ENCODE results near the gene ATXN7L2. TPM values are rescaled to one million over a fixed set of nuclear protein-coding genes. Genes with fewer than 3 reads are reported as not detected.

The ATXN7L2 gene
- total RNA-seq, 1 experiment from 2014 or later = 7.3 TPM

DNA sequence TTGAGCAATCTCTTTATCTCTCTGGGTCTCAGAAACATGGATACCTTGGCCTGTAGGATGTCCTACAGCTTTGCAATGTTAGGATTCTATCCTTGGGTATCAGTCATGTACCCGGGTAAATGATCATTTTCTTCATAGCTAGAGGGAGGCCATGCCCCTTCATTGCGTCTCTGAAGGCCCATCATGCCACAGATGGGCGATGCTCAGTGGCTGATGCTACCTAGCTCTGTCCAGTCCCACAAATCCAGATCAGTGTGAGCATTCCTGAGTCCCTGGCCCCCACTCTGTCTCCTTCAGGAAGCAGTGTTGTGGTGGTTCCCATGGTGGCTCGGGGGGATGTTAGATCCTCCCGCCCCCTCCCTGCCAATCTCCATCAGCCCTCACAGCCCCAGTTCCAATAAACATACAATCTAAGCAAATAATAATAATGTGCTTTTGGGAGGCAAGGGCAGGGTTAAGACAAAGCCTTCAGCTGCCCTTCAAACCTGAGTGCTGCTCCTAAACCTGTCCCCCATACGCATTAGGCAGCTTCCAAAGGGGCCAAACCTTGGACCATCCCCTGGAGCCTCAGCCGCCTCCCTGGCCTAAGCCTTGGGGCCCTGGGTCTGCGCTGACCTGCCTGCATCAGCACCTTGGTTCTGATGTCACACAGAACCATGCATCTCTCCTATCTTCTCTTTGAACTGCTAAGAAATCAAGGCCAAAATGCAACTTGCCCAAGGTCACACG is 55.3 kb downstream of the ATXN7L2 start:
- H3K4me1 Mint-ChIP-seq (ENCODE audit: insufficient read depth, unreplicated experiment) = no peaks in the 10 kb centered on the region
- H3K27ac Mint-ChIP-seq (ENCODE audit: low read depth, unreplicated experiment) = no peak overlapping the region
- intact Hi-C loops (cut with micrococcal nuclease) = loop anchor here (10.0 kb wide), 1 partner anchor 344 kb away; no protein-coding TSS in a partner anchor
- H3K36me3 Mint-ChIP-seq (ENCODE audit: insufficient read depth, unreplicated experiment) = no peaks in the 10 kb centered on the region
- BruUV-seq (replicated peaks) = no TSS peak
- POLR2A ChIA-PET = interaction anchor here (0.6 kb wide), 1 partner anchor 13 kb away, joined by 4 read pairs; no protein-coding TSS in a partner anchor
- no peaks in the 10 kb centered on the region for H3K9me3 Mint-ChIP-seq (ENCODE audit: unreplicated experiment)
- no peak overlapping the region for H3K4me3 Mint-ChIP-seq (ENCODE audit: unreplicated experiment)
- CTCF ChIA-PET = interaction anchor here (0.6 to 26.1 kb wide), 7 partner anchors 38 to 445 kb away, joined by 3 to 1071 read pairs (median 4); partner anchors contain the start of genes AHCYL1, AMIGO1, ATXN7L2 and CYB561D1
- no peak for DNase-seq (ENCODE audit: unreplicated experiment)
- TF ChIP-seq, protein P1, sequence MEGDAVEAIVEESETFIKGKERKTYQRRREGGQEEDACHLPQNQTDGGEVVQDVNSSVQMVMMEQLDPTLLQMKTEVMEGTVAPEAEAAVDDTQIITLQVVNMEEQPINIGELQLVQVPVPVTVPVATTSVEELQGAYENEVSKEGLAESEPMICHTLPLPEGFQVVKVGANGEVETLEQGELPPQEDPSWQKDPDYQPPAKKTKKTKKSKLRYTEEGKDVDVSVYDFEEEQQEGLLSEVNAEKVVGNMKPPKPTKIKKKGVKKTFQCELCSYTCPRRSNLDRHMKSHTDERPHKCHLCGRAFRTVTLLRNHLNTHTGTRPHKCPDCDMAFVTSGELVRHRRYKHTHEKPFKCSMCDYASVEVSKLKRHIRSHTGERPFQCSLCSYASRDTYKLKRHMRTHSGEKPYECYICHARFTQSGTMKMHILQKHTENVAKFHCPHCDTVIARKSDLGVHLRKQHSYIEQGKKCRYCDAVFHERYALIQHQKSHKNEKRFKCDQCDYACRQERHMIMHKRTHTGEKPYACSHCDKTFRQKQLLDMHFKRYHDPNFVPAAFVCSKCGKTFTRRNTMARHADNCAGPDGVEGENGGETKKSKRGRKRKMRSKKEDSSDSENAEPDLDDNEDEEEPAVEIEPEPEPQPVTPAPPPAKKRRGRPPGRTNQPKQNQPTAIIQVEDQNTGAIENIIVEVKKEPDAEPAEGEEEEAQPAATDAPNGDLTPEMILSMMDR (IDR thresholded peaks at IDR 0.05; ENCODE audit: unreplicated experiment) = no peak
- no peaks in the 10 kb centered on the region for H3K27me3 Mint-ChIP-seq (ENCODE audit: insufficient read depth, unreplicated experiment)

DNA sequence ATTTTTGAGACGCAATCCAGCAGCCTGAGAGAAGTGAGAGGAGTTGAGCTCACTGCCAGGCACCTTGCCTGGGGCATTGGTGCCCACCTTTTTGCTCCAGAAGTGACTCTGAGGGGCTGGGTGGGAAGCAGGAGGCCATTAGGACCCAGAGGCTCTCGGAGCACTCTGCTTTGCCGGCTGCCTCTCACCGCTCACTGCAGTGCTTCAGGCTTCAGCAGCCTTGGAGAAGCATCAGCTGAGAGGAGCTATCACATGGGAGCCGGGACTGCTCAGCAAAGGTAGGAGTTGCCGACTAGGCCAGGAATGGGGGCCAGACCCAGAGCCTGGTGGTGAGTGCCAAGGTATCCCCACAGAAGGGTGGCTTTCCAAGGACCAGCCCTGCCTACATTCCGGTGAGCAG is 56.0 kb downstream of the ATXN7L2 start, which contains the start of gene GPR61:
TSS of gene GPR61 (plus strand) at position 197 of the 400 bp plus-strand sequence. CDS start 3,151 bp downstream, outside the sequence.
- no peaks in the 10 kb centered on the region for H3K4me1 Mint-ChIP-seq (ENCODE audit: insufficient read depth, unreplicated experiment)
- DNase-seq (ENCODE audit: unreplicated experiment) = no peak
- H3K27ac Mint-ChIP-seq (ENCODE audit: low read depth, unreplicated experiment) = no peak within 1 kb of the TSS
- no TSS peak for BruUV-seq (replicated peaks)
- POLR2A ChIA-PET = no interaction called here
- no peaks in the 10 kb centered on the region for H3K9me3 Mint-ChIP-seq (ENCODE audit: unreplicated experiment)
- intact Hi-C loops (cut with micrococcal nuclease) = loop anchor here (10.0 kb wide), 1 partner anchor 345 kb away; no protein-coding TSS in a partner anchor
- H3K4me3 Mint-ChIP-seq (ENCODE audit: unreplicated experiment) = no peak within 1 kb of the TSS
- H3K27me3 Mint-ChIP-seq (ENCODE audit: insufficient read depth, unreplicated experiment) = no peaks in the 10 kb centered on the region
- H3K36me3 Mint-ChIP-seq (ENCODE audit: insufficient read depth, unreplicated experiment) = no peaks in the 10 kb centered on the region
- CTCF ChIA-PET = interaction anchor here (0.6 to 26.1 kb wide), 9 partner anchors 7 to 327 kb away, joined by 3 to 1071 read pairs (median 4); partner anchors contain the start of genes AMIGO1, ATXN7L2 and CYB561D1
- TF ChIP-seq, protein P1 (IDR thresholded peaks at IDR 0.05; ENCODE audit: unreplicated experiment) = no peak

DNA sequence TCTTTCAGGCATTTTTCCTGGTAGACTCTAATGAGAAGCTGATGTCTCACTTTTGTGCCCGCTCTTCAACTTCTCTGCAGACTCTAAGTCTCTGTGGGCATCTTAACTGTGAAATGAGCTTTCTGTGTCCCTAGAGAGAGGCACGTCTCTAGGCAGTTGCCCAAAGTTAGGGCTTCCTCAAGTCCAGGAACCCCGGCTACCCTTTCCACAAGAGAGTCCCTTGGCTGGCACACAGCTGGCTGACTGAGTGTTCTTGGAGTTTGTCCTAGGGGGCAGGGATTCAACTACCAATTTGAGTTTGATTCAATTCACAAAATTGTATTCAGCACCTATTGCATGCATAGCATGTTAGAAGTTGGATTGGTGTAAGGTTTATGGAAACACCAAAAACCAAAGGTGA is 57.4 kb downstream of the ATXN7L2 start:
- intact Hi-C loops (cut with micrococcal nuclease) = no loop called here
- Mint-ChIP-seq H3K9me3 (ENCODE audit: unreplicated experiment) (no peaks in the 10 kb centered on the region), H3K27me3 (ENCODE audit: insufficient read depth, unreplicated experiment) (no peaks in the 10 kb centered on the region), H3K4me1 (ENCODE audit: insufficient read depth, unreplicated experiment) (no peaks in the 10 kb centered on the region), H3K36me3 (ENCODE audit: insufficient read depth, unreplicated experiment) (no peaks in the 10 kb centered on the region), H3K4me3 (ENCODE audit: unreplicated experiment) (no peak overlapping the region), H3K27ac (ENCODE audit: low read depth, unreplicated experiment) (no peak overlapping the region)
- POLR2A ChIA-PET = interaction anchor here (0.7 to 1.4 kb wide), 2 partner anchors 57 to 170 kb away, joined by 3 read pairs; partner anchors contain the start of gene ATXN7L2
- CTCF ChIA-PET = interaction anchor here (1.0 to 26.1 kb wide), 10 partner anchors 9 to 466 kb away, joined by 3 to 1071 read pairs (median 6); partner anchors contain the start of genes AMIGO1, ATXN7L2 and CYB561D1
- DNase-seq (ENCODE audit: unreplicated experiment) = no peak
- BruUV-seq (replicated peaks) = no TSS peak
- TF ChIP-seq, protein P1 (IDR thresholded peaks at IDR 0.05; ENCODE audit: unreplicated experiment) = no peak

Other genes with a start within 250 kb of the ATXN7L2 start
- 6.9 and 7.2 TPM in 2 replicates for gene CELSR2, start 234.4 kb upstream of the ATXN7L2 start, total RNA-seq (2022)
- 13.0 and 19.4 TPM in 2 replicates for gene PSRC1, start 200.8 kb upstream of the ATXN7L2 start, total RNA-seq (2022)
- gene MYBPHL, start 176.9 kb upstream of the ATXN7L2 start, total RNA-seq (2022) = 1.1 TPM in 1 of 2 replicates, not detected in the other
- gene SORT1, start 86.0 kb upstream of the ATXN7L2 start, total RNA-seq (2022) = 13.3 TPM in 2 replicates
- 109 and 113 TPM in 2 replicates for gene PSMA5, start 57.5 kb upstream of the ATXN7L2 start, total RNA-seq (2022)
- not detected in 2 replicates for gene SYPL2, start 17.4 kb upstream of the ATXN7L2 start, total RNA-seq (2022)
- gene CYB561D1, start 10.2 kb downstream of the ATXN7L2 start, total RNA-seq (2022) = 6.9 and 7.8 TPM in 2 replicates
- 0.21 and 0.29 TPM in 2 replicates for gene AMIGO1, start 25.8 kb downstream of the ATXN7L2 start, total RNA-seq (2022)
- not detected in 2 replicates for gene GPR61, start 56.0 kb downstream of the ATXN7L2 start, total RNA-seq (2022)
- 8.0 and 8.6 TPM in 2 replicates for gene GNAI3, start 64.7 kb downstream of the ATXN7L2 start, total RNA-seq (2022)
- not detected in 2 replicates for gene GNAT2, start 135.7 kb downstream of the ATXN7L2 start, total RNA-seq (2022)
- gene AMPD2, start 135.9 kb downstream of the ATXN7L2 start, total RNA-seq (2022) = 49.5 and 52.6 TPM in 2 replicates
- gene GSTM4, start 172.2 kb downstream of the ATXN7L2 start, total RNA-seq (2022) = 4.7 and 5.8 TPM in 2 replicates
- 0.70 and 1.4 TPM in 2 replicates for gene GSTM2, start 184.2 kb downstream of the ATXN7L2 start, total RNA-seq (2022)
- not detected in 2 replicates for gene GSTM1, start 203.9 kb downstream of the ATXN7L2 start, total RNA-seq (2022)
- gene GSTM5, start 228.3 kb downstream of the ATXN7L2 start, total RNA-seq (2022) = not detected in 2 replicates

All from MCF 10A (cell line).